Body of pancreas (tissue), 4 donors: ENCODE results near the gene FGD5. TPM values are rescaled to one million over a fixed set of nuclear protein-coding genes. Genes with fewer than 3 reads are reported as not detected.

ENCODE experiments used
- ATAC-seq: fragments of 150-250 bp; one replicate; pipeline ENCODE4 v1.9.1; 2016
- DNase-seq, 4 donors: peaks; one replicate each; pipeline ENCODE4 v3.0.0-alpha.2; 2019
- H3K27ac ChIP-seq, 4 donors: fragments of 200-600 bp; sonication (generic); 1 replicate in 3 of 4; 2 replicates in 1 of 4; pipeline versions ENCODE4 v1.5.1 to v1.6.1; 2016 to 2019; ENCODE audit warnings: mild to moderate bottlenecking in 1 of 4, mixed read lengths in 1 of 4, moderate library complexity in 1 of 4
- H3K27me3 ChIP-seq, 2 donors: fragments of 200-600 bp; sonication (generic); one replicate each; pipeline ENCODE4 v1.6.0; 2016; ENCODE audit warnings: mild to moderate bottlenecking in 1 of 2
- H3K36me3 ChIP-seq, 2 donors: fragments of 200-600 bp; sonication (generic); replicated peaks in 1 of 2; 2 replicates each; pipeline ENCODE4 v1.5.1; 2016; ENCODE audit warnings: low read depth in 2 of 2; ENCODE audit not compliant: insufficient read depth in 1 of 2
- H3K4me1 ChIP-seq: fragments of 200-600 bp; sonication (generic); one replicate; pipeline ENCODE4 v1.6.0; 2016
- H3K4me3 ChIP-seq, 2 donors: fragments of 200-600 bp; sonication (generic); 1 replicate in 1 of 2; 2 replicates in 1 of 2; pipeline ENCODE4 v1.5.1; 2016 to 2019
- H3K9me3 ChIP-seq, 3 donors: fragments of 200-600 bp; sonication (generic); 1 replicate in 2 of 3; 2 replicates in 1 of 3; pipeline ENCODE4 v1.5.1; 2016
- POLR2A ChIP-seq, 3 donors: fragments of 450-650 bp; IDR thresholded peaks; one replicate each; pipeline ENCODE4 v1.6.1; 2016; ENCODE audit warnings: antibody characterized with exemption in 3 of 3, mild to moderate bottlenecking in 2 of 3
- WGBS, 2 donors: methylation state at CpG; one replicate each; pipeline ENCODE4 v1.1.5; 2017; 5-methylcytosine and 5-hydroxymethylcytosine counted together
- intact Hi-C: fragments of 100-400 bp; cut with DNase I; formaldehyde crosslinking; loops from one replicate; pipeline ENCODE4 v1.15.1; 2023
- total RNA-seq, 2 donors: library from RNA; depleted of rRNA; stranded (reverse); fragments of >200 nt; gene quantifications; one replicate each; pipeline ENCODE4 v1.1.0, GENCODE V29; 2016
- TF ChIP-seq, protein P1 (sequence below), 7 experiments: fragments of 450-650 bp in 4 of 7; fragments of 200-600 bp in 3 of 7; sonication (generic) in 3 of 7; IDR thresholded peaks; one replicate each; pipeline ENCODE4 v1.5.1; 2016 to 2019; ENCODE audit warnings: antibody characterized with exemption in 7 of 7

The FGD5 gene
- total RNA-seq, 2 donors from 2014 or later, result 4.9 to 7.8 TPM

DNA sequence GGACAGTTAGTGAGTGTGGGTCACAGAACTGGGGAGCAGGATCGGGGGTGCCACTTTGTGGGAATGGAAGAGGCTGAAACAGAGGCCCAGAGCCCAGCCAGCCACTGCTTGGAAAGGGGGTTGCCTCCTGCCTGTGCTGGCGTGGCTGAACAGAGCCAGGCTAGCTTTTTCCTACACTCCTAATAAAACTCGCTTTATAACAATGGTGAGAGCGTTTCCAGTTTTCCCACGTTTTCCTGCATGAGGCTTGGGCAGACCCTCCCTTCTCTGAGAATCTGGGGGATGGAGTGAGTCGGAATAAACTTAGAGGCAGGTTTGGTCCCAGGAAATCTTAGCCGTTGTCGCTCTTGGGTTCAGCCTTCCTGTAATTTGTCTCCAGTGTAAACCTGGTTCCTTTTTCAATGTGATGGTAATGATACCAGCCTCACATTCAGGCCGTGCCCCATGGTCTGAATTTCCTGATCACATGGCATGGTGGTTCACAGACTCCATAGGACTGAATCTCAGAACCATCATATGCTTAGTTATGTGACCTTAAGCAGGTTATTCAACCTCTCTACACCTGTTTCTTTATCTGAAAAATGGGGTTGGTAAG is 6.5 kb upstream of the FGD5 start:
- no peaks in the 10 kb centered on the region for H3K4me1 ChIP-seq
- intact Hi-C loops, result no loop called here
- ATAC-seq (no peak), DNase-seq (no peak)
- no peaks in the 10 kb centered on the region for H3K36me3 ChIP-seq
- H3K27me3 ChIP-seq, result peaks cover 0 to 8% of the 10 kb centered on the region in 2 donors
- WGBS, 2 donors, result 36 to 52% methylated on average over 9 of the region's 9 CpGs
- no peak overlapping the region for H3K4me3 ChIP-seq
- TF ChIP-seq, protein P1, sequence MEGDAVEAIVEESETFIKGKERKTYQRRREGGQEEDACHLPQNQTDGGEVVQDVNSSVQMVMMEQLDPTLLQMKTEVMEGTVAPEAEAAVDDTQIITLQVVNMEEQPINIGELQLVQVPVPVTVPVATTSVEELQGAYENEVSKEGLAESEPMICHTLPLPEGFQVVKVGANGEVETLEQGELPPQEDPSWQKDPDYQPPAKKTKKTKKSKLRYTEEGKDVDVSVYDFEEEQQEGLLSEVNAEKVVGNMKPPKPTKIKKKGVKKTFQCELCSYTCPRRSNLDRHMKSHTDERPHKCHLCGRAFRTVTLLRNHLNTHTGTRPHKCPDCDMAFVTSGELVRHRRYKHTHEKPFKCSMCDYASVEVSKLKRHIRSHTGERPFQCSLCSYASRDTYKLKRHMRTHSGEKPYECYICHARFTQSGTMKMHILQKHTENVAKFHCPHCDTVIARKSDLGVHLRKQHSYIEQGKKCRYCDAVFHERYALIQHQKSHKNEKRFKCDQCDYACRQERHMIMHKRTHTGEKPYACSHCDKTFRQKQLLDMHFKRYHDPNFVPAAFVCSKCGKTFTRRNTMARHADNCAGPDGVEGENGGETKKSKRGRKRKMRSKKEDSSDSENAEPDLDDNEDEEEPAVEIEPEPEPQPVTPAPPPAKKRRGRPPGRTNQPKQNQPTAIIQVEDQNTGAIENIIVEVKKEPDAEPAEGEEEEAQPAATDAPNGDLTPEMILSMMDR (IDR thresholded peaks at IDR 0.05), result no peak
- no peak for TF ChIP-seq POLR2A (IDR thresholded peaks at IDR 0.05)
- H3K27ac ChIP-seq, result no peak overlapping the region
- no peaks in the 10 kb centered on the region for H3K9me3 ChIP-seq

DNA sequence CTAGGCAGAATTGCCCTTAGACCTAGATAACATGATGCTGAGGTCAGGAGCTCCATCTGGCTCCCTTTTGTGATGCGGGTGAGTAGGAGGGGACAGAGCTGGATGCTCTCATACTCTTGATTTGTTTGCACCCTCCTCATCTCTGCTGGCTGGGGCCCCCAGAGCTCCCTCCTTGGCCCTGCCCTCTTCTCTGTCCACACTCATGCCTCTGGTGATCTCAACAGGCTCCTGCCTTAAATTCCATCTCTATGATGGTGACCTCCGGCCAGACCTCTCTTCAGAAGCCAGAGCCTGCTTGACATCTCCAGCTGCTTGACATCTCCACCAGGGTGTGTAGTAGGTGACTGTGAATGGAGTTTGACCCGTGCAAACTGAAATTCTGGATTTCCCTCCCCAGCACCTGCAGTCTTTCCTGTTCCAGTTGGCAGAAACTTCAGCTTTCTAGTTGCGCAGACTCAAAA is 4.3 kb upstream of the FGD5 start:
- Histone ChIP-seq H3K9me3 (no peaks in the 10 kb centered on the region), H3K36me3 (no peaks in the 10 kb centered on the region), H3K4me3 (no peak overlapping the region), H3K27me3 (peaks cover 0 to 8% of the 10 kb centered on the region in 2 donors), H3K4me1 (no peaks in the 10 kb centered on the region), H3K27ac (no peak overlapping the region)
- DNase-seq (no peak), ATAC-seq (no peak)
- intact Hi-C loops, result no loop called here
- no peak for TF ChIP-seq POLR2A (IDR thresholded peaks at IDR 0.05)
- TF ChIP-seq, protein P1 (IDR thresholded peaks at IDR 0.05), result no peak
- WGBS, 2 donors, result 39 to 49% methylated on average over 4 of the region's 4 CpGs

DNA sequence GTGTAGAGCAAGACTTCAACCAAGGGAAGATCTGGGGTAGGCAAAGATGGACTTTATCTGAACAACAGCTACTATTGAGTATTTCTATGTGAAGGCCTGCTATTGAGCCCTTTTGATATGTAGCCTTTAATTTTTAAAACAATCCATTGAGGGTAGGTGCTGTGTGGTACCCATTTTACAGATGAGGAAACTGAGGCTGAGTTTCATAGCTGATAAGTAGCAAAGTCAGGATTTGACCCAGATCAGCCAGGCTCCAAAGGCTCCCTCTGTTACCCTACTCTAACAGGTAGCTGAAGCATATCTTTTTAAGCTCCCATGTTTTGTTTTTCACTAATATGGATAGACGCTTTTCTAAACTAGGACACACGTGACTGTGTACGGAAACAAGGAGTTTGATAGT is 2.4 kb upstream of the FGD5 start:
- H3K36me3 ChIP-seq, result no peaks in the 10 kb centered on the region
- H3K27ac ChIP-seq, result no peak overlapping the region
- H3K4me1 ChIP-seq, result no peaks in the 10 kb centered on the region
- TF ChIP-seq POLR2A (IDR thresholded peaks at IDR 0.05), result no peak
- TF ChIP-seq, protein P1 (IDR thresholded peaks at IDR 0.05), result no peak
- peaks cover 0 to 3% of the 10 kb centered on the region in 2 donors for H3K27me3 ChIP-seq
- ATAC-seq, result no peak
- no peak for DNase-seq
- intact Hi-C loops, result no loop called here
- no peaks in the 10 kb centered on the region for H3K9me3 ChIP-seq
- no peak overlapping the region for H3K4me3 ChIP-seq
- 84 to 85% methylated on average over 3 of the region's 3 CpGs for WGBS, 2 donors

DNA sequence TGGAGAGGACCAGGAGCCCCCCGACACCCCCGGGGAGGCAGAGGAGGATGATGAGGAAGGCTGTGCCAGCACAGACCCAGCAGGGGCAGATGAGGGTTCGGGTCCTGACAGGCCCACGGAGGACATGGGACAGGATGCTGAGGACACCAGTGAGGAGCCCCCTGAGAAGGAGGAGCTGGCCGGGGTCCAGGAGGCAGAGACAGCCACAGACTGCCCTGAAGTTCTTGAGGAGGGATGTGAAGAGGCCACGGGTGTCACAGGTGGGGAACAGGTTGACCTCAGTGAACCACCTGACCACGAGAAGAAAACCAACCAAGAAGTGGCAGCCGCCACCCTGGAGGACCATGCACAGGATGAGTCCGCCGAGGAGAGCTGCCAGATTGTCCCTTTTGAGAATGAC is 909 bp downstream of the FGD5 start:
- no peaks in the 10 kb centered on the region for H3K4me1 ChIP-seq
- intact Hi-C loops, result no loop called here
- no peak overlapping the region for H3K27ac ChIP-seq
- no peak overlapping the region for H3K4me3 ChIP-seq
- TF ChIP-seq, protein P1 (IDR thresholded peaks at IDR 0.05), result no peak
- TF ChIP-seq POLR2A (IDR thresholded peaks at IDR 0.05), result no peak
- H3K36me3 ChIP-seq, result no peaks in the 10 kb centered on the region
- no peaks in the 10 kb centered on the region for H3K27me3 ChIP-seq
- WGBS, 2 donors, result 64 to 67% methylated on average over 6 to 10 of the region's 10 CpGs
- ATAC-seq (no peak), DNase-seq (no peak)
- no peaks in the 10 kb centered on the region for H3K9me3 ChIP-seq

DNA sequence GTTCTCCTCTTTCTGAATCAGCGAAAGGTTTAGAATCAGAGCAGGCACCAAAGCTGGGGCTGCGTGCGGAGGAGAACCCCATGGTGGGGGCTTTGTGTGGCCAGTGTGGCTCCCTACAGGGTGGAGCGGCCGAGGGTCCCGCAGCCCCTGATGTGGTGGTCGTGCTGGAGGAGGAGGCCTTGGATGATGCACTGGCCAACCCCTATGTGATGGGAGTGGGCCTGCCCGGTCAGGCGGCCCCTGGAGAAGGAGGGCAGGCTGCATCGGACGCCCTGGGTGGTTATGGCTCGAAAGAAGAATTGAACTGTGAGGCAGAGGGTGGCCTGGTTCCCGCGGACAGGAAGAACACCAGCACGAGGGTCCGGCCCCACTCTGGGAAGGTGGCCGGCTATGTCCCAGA is 1.4 kb downstream of the FGD5 start:
- TF ChIP-seq, protein P1 (IDR thresholded peaks at IDR 0.05), result no peak
- Histone ChIP-seq H3K36me3 (no peaks in the 10 kb centered on the region), H3K9me3 (no peaks in the 10 kb centered on the region), H3K27ac (no peak overlapping the region), H3K4me3 (no peak overlapping the region), H3K4me1 (no peaks in the 10 kb centered on the region), H3K27me3 (no peaks in the 10 kb centered on the region)
- DNase-seq (no peak), ATAC-seq (no peak)
- WGBS, 2 donors, result 69 to 75% methylated on average over 14 to 16 of the region's 17 CpGs
- intact Hi-C loops, result no loop called here
